H1 (cell line): ENCODE results near the gene USP1.

Experiments
- EZH2 ChIP-seq: fragments of 200-600 bp; sonication (generic); IDR thresholded peaks from 2 replicates; pipeline ENCODE4 v1.7.1; 2012; ENCODE audit warnings: low read depth, mild to moderate bottlenecking, moderate library complexity, low read length, inconsistent platforms; ENCODE audit not compliant: severe bottlenecking
- POLR2A ChIP-seq, 2 experiments: IDR thresholded peaks; 1 replicate in 1 of 2; 2 replicates in 1 of 2; pipeline ENCODE4 v1.6.1; 2011; ENCODE audit warnings: low read depth in 2 of 2, low read length in 2 of 2, mild to moderate bottlenecking in 2 of 2; ENCODE audit errors: control extremely low read depth in 1 of 2
- POLR2AphosphoS5 ChIP-seq: IDR thresholded peaks from 2 replicates; pipeline ENCODE4 v1.6.1; 2011; ENCODE audit warnings: low read depth, low read length
- SP1 ChIP-seq: IDR thresholded peaks from 2 replicates; pipeline ENCODE4 v1.6.1; 2011; ENCODE audit warnings: low read depth, low read length
- TF ChIP-seq, protein P1 (sequence below), 3 experiments: IDR thresholded peaks; 1 replicate in 2 of 3; 2 replicates in 1 of 3; pipeline versions ENCODE4 v1.5.1 to v1.6.1; 2011; ENCODE audit warnings: low read length in 3 of 3, mild to moderate bottlenecking in 3 of 3, inconsistent platforms in 2 of 3, low read depth in 1 of 3, moderate library complexity in 1 of 3; ENCODE audit not compliant: insufficient read depth in 1 of 3; ENCODE audit errors: control extremely low read depth in 1 of 3

DNA sequence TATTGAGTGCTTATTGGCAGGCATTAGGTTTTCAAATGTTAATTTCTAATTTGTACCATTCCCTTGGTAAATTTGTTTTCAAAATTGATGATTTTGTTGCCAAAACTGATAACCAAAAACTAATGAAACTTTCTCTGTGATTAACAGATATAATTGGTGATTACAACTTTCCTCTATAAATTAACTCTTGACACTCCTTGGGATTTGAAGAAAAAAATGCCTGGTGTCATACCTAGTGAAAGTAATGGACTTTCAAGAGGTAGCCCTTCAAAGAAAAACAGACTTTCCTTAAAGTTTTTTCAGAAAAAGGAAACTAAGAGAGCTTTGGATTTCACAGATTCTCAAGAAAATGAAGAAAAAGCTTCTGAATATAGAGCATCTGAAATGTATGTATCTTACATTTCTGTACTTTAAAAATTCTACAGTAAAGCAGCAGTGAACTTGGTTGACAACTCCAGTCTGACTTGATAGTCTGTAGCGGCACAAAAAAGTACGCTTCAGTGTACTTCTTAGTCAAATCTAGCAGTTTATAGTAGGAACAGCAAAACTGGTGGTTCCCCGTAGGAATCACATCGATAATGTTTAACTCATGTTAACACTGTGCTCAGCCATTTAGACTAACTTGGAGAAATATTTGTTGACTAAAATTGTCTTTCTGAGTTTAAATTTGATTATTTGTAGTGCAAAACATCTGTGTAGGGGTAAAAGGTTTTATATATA is 3.0 kb downstream of the USP1 start:
- TF ChIP-seq, protein P1, sequence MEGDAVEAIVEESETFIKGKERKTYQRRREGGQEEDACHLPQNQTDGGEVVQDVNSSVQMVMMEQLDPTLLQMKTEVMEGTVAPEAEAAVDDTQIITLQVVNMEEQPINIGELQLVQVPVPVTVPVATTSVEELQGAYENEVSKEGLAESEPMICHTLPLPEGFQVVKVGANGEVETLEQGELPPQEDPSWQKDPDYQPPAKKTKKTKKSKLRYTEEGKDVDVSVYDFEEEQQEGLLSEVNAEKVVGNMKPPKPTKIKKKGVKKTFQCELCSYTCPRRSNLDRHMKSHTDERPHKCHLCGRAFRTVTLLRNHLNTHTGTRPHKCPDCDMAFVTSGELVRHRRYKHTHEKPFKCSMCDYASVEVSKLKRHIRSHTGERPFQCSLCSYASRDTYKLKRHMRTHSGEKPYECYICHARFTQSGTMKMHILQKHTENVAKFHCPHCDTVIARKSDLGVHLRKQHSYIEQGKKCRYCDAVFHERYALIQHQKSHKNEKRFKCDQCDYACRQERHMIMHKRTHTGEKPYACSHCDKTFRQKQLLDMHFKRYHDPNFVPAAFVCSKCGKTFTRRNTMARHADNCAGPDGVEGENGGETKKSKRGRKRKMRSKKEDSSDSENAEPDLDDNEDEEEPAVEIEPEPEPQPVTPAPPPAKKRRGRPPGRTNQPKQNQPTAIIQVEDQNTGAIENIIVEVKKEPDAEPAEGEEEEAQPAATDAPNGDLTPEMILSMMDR (IDR thresholded peaks at IDR 0.05; ENCODE audit: control extremely low read depth in 1 of 3, insufficient read depth in 1 of 3, low read depth in 1 of 3, low read length in 3 of 3): no peak
- TF ChIP-seq POLR2AphosphoS5 (no peak), POLR2A (IDR thresholded peaks at IDR 0.05; ENCODE audit: control extremely low read depth in 1 of 2, low read depth in 2 of 2, low read length in 2 of 2) (no peak), EZH2 (no peak), SP1 (no peak)
